ENCODE data around the gene LCE3D.
"Not testable (repeated sequence)": the region's sequence is repeated elsewhere in the genome, so short reads cannot be mapped to it uniquely, and the experiment has no call there.

The LCE3D gene, protein sequence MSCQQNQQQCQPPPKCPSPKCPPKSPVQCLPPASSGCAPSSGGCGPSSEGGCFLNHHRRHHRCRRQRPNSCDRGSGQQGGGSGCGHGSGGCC

DNA sequence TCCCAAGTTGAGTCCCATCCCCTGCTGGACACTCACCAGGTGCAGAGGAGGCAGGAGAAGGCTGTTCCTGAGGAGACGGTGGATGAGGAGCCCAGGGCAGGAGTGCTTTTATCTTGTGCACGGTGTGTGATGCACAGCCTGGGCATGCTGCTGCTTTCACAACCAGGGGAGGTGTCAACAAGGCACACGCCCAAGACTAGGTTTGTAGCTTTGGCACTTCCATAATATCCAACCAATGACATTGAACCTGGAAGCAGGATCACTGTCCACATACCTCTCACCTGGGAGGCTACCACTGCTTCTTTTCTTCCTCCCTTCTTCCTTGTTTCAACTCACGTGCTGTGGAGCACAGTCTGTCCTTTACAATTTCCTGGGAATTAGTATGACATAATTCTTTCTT lies at the start of gene LCE3D:
Gene LCE3D (minus strand): TSS at position 84 of the 400 bp plus-strand sequence. CDS start 580 bp downstream, outside the sequence.
- no peak for DNase-seq (ENCODE audit: low read depth in 2 of 2)

DNA sequence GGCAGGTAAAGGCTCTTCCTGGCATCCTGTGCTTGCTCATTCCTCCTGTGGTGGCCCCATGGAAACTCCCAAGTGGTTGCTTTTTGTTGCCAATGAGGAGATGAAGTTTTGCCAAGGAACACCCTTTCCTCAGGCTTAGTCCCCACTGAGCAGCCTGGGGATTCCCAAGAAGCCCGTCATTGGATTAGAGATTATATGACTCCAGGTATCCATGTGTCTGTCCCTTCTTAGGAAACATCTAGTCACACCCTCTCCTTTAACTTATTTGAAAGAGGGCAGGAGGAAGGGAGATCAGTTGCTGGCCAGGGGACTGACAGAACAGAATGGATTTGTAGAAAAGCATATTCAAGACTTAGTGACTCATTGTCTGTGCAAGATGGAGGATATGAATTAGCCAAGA lies 46.4 kb upstream of the LCE3D start:
- no peak for DNase-seq (ENCODE audit: low read depth in 2 of 2)

DNA sequence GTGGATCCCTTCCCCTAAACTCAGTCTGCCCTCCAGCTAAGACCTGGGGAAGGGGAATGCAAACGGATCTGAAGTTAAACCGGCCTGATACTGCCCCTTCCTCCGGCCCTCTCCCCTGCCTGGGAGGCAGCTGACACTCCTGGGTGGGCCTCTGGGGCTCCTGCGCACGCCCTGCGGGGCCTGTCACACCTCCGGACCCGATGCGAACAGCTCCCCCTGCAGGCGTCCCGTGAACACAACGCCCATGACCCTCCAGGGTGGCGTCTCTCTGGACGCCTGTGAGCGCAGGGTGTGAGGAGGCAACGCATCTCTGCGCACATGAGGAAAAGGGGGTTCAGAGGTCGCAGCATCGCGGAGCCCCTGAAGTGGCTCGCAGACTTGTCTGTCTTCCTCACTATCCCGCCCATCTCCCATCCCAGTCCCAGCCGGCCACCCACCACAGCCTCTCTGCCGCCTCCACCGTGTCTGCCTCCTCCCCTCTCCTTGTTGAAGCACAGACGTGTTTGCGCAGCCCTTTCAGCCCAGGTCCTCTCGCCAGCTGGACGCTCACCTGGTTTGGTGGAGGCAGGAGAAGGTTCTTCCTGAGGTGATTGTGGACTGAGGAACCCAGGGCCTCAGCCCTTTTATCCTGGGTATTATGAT lies 43.0 kb upstream of the LCE3D start:
- DNase-seq (ENCODE audit: low read depth in 2 of 2), result no peak

DNA sequence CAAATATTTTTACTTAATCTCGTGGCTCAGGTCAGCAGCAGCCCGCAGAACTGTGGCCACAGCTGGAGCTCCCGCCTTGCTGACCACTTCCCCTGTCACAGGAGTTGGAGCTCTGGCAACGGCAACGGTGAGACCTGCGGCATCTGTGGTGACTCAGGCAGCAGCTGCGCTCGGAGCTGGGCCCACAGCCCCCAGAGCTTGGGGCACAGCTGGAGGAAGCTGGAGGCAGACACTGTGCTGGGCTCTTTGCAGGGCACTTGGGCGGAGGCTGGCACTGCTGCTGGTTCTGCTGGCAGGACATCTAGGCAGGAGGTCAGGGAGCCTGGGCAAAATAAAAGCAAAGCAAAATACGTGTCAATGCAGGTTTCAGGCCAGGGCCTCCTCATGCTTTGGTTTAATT lies 42.5 kb upstream of the LCE3D start, which contains the start of gene LCE3A:
Gene LCE3A (minus strand): TSS at position 301 of the 400 bp plus-strand sequence. CDS start 0 bp downstream, at position 301.
- no peak for DNase-seq (ENCODE audit: low read depth in 2 of 2)

DNA sequence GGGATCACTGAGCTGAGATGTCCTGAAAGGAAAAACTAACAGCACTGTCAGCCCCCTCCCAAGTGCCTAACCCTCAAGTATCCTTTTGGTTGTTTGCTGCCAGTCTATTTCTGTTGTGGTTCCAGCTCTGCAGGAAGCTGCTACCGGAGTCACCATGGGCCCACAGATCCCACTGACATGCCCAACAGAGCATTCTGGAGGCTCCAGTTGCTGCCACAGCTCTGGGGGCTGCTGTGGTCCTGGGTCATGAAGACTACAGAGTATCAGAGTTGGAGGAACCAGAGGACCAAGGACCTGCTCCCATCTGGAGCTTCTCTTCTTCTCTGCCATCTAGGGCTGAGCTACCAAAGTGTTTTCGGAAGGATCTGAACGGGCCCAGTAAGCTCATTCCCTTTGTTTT lies 41.7 kb upstream of the LCE3D start:
- DNase-seq (ENCODE audit: low read depth in 2 of 2), result no peak

DNA sequence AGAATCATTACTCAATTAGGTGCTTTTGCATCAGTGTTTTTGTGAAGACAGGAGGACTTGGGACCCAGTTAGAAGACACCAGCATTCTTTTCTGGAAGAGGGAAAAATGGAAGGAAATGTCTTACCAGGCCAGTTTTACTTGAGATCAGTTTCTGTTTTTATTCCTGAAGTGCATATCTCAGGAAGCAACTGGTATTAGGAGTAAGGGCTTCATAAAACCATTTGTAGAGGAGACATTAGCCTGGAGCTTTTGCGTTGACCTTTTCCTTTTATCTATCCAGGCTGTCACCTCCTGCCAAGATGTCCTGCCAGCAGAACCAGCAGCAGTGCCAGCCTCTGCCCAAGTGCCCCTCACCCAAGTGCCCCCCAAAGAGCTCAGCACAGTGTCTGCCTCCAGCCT lies 33.2 kb upstream of the LCE3D start, which contains the start of gene LCE3B:
Gene LCE3B (plus strand): TSS at position 301 of the 400 bp plus-strand sequence. CDS start 0 bp downstream, at position 301.
- no peak for DNase-seq (ENCODE audit: low read depth in 2 of 2)

DNA sequence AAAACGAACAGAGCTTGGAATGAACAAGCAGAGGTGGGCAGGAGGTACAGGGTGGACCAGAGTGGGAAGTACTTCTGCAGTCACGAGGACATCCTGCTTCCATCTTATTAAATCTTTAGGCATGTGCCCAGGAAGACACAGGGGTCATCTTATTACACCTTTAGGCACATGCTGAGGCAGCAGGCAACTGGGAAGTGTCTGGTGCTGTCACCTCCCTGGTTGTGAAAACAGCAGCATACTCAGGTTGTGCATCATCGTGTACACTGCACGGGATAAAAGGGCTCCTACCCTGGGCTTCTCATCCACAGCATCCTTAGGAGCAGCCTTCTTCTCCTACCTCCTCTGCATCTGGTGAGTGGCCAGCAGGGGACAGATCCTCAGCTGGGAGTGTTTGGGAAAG lies 19.6 kb upstream of the LCE3D start, which contains the start of gene LCE3C:
Gene LCE3C (plus strand): TSS at position 301 of the 400 bp plus-strand sequence. CDS start 498 bp downstream, outside the sequence.
- DNase-seq (ENCODE audit: low read depth in 2 of 2), result no peak

DNA sequence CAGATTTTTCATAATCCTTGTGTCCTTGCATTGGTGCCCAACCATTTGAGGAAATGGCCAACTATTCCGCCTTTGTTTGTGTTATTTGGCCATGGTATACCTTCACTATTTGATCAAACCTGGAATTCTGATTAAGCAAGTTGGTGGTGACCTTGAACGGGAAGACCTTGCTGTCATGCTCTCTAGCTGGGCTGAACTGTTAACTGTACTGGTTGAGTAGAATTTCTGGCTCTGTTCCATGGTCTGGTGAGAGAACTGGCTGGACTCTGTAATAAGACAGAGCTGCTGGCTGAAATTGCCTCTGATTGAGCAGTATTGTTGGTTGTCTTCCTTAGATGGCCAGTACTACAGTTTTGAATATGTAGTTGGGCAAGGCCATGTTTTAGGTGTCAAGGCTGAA lies 16.7 kb upstream of the LCE3D start:
- DNase-seq (ENCODE audit: low read depth in 2 of 2), result no peak

DNA sequence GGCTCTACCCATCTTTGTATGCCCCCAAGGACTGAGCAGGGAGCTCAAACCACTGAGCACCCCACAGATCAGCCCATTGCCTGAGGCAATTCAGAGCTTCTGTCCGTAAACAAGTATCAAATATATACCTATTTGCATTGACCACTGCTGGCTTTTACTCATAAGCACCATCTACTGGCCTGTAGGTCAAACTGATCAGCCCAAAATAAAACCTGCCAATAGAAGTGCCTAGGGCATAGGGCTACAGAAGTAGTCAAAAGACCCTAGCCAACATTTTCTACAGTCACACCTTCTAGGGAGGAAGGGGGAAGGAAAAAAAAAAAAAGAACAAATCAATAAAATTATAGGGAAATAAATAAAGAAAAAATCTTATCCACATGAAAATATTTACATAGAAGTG lies 5.3 kb upstream of the LCE3D start:
- DNase-seq (ENCODE audit: low read depth in 2 of 2), result no peak

DNA sequence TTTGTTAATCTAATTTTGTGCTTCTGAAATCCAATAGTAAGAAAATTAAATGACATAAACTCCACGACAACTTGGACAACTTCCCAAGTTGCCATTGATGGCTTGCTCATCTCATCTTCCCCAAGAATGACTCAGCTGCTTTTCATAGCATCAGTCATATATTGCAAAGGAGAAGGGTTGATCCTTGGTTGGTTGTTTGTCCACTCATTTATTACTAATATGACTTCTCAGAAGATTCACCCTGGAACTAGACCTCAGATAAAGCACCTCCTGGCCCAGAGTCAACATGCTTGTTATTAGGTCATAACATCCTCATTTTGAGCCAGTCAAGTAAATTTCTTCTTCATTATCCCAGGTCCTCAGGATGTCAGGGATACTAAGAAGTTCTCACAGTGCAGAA lies 2.3 kb upstream of the LCE3D start:
- no peak for DNase-seq (ENCODE audit: low read depth in 2 of 2)

DNA sequence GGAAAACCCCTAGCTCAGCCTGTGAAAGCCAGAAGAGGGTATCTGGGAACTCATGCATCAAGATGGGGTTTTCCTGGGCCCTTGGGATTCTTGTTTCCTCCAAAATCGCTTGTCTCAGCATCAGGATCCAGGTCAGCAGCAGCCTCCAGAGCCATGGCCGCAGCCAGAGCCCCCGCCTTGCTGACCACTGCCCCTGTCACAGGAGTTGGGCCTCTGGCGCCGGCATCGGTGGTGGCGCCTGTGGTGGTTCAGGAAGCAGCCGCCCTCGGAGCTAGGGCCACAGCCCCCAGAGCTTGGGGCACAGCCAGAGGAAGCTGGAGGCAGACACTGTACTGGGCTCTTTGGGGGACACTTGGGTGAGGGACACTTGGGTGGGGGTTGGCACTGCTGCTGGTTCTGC lies 790 bp downstream of the LCE3D start:
- DNase-seq (ENCODE audit: low read depth in 2 of 2), result not testable (repeated sequence)

DNA sequence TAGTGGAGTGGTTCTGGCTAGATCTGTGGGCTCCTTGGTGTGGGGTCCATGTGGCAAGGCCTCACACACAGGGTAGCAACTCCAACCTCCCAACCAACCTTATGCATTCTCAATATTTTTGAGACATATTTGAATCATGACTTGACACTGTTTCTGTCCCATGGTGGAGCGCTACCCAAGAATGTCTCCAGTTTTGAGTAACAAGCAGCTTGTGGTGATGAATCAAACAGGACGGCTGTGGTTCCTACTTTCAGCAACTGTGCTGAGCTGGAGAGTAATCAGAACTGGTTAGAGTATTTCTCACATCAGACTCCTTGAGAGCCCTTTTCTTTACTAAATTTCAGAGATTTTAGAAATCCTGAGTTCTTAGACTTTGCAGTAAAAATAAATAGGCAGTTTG lies 3.1 kb downstream of the LCE3D start:
- no peak for DNase-seq (ENCODE audit: low read depth in 2 of 2)

DNA sequence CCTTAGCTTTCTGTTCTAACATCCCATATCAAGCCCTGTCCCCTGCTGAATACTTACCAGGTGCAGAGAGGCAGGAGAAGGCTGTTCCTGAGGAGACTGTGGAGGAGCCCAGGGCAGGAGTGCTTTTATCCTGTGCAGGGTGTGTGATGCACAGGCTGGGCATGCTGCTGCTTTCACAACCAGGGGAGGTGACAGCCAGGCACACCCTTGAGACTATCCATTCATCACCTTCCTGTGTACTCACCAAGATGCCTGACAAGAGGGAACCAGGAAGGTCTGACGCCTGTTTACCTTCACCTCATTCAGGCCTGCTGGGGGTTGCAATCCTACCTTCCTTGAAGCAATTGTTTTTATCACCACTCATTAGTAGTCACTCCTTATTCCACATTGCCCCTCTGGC lies 13.6 kb downstream of the LCE3D start, which contains the start of gene LCE3E:
Gene LCE3E (minus strand): TSS at position 100 of the 400 bp plus-strand sequence. CDS start 572 bp downstream, outside the sequence.
- no peak for DNase-seq (ENCODE audit: low read depth in 2 of 2)

DNA sequence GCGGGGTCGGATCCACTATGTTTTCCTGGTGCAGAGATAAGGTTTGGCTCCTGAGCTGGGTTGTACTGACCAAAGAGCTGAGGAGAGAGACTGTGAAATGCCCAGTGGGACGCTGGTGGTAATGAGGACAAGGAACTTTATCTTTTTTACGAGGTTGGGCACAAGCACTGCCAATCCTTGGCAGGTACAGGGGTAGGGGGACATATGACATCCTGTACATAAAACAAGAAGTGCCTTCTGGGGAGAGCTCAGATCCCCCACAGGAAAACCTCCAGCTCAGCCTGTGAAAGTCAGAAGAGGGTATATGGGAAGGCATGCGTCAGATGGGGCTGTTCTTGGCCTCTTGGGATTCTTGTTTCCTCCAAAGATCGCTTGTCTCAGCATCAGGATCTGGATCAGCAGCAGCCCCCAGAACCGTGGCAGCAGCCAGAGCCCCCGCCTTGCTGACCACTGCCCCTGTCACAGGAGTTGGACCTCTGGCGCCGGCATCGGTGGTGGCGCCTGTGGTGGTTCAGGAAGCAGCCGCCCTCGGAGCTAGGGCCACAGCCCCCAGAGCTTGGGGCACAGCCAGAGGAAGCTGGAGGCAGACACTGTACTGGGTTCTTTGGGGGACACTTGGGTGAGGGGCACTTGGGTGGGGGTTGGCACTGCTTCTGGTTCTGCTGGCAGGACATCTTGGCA lies 14.6 kb downstream of the LCE3D start:
- no peak for DNase-seq (ENCODE audit: low read depth in 2 of 2)

DNA sequence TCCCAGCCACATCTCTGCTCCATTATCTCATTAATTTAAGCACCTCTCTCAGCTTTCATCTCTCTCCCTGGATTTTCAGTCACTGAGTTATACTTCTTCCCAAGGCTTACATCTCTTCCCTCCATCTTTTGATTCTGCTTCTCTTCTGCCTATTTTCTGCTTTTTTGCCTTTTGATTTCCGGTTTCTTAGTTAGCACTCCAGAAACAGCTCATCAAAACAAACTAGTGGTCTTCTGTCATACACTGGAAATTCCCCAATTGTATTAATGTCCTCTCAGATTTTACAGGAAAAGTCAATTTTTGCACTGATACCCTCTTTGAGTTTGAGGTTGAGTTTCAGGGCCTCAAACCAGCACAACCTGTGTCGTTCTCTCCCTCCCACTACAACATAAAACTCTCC lies 15.2 kb downstream of the LCE3D start:
- DNase-seq (ENCODE audit: low read depth in 2 of 2), result no peak

DNA sequence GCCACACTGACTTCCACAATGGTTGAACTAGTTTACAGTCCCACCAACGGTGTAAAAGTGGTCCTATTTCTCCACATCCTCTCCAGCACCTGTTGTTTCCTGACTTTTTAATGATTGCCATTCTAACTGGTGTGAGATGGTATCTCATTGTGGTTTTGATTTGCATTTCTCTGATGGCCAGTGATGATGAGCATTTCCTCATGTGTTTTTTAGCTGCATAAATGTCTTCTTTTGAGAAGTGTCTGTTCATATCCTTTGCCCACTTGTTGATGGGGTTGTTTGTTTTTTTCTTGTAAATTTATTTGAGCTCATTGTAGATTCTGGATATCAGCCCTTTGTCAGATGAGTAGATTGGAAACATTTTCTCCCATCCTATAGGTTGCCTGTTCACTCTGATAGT lies 32.0 kb downstream of the LCE3D start:
- not testable (repeated sequence) for DNase-seq (ENCODE audit: low read depth in 2 of 2)

DNA sequence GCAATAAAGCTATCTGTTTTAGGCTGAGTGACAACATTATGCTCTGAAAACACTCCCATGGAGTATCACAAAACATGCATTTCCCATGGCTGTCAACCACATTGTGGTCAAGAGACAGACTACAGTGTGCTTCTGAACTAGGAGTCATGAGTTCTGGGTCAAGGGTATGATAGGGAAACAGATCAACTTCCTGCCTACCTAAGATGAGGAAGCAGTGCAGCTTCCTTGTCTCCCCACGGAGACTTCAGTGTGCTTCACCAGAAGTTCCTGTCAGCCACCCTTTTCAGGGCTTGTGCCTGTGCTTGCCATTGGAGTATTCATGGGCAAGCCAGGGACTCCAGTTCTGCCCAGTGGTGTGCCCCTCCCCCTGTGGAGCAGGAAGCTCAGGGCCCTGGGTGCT lies 33.6 kb downstream of the LCE3D start:
- no peak for DNase-seq (ENCODE audit: low read depth in 2 of 2)

DNA sequence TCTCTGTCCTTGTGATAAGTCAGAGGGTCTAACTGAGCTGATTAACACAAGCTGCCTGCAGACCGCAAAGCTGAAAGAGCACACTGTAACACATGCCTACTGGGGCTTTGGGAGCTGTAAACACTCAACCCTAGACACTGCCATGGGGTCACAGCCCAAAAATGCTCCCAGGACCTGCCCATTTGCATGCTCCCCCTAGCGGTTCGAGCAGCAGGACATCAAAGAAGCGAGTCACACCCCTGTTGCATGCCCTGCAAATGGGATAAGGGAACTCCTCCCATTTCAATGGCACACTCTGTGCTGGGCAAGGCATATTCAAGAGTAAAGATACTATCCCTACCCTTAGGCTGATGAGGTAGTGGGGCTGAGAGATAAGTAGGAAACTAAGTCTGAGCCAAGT lies 36.5 kb downstream of the LCE3D start:
- no peak for DNase-seq (ENCODE audit: low read depth in 2 of 2)

DNA sequence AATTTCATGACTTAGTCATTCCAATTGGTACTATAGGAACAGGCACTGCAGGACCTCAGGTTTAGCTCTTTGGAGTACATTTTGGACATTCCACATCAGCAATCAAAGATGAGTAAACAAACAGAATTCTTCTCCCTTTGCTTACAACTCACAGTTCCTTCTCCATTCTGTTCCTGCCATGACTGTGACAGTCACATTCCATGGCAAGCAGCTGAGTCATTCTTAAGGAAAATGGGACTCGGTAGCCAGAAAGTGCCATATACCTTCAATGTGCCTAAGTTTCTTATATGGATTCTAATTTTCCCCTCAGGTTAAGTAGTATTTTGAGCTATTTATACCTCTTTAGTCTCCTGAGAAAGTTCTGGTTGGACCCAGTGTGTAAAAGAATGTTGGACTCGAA lies 40.4 kb downstream of the LCE3D start:
- DNase-seq (ENCODE audit: low read depth in 2 of 2), result no peak

DNA sequence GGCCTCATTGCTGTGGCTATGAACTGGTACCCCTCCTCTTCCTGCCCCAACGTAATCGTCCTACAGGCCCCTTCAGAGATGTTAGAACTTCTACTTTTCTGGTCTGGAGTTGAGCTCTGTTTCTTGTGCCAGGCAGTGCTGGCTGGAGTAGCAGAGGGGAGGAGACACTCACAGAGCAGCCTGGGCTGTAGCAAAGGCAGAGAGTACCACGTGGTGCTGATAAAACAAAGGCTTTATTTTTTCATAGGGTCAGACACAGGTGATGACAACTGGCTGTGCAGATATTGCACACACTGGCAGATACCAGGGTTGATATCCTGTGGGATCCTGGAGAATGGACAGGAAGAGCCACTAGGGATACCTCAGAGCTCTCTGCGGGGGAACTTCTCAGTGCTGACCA lies 42.8 kb downstream of the LCE3D start:
- no peak for DNase-seq (ENCODE audit: low read depth in 2 of 2)

DNA sequence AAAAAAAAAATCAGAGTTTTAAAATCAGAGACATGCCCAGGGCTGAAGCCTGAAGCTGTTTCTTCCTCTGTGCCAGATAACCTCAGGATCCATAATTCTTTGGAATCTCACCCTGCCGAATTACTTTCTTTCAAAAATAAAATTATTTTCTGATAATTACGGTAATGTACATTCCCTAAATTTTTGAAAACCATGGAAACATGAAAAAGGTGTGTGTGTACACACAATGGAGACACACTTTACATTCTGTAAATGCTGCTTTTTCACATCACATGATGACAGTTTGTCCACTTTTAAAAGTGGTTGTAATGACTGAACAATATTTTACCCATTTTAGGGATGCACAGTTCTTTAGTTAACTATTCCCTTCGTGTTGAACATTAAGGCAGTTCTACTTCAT lies 44.5 kb downstream of the LCE3D start:
- DNase-seq (ENCODE audit: low read depth in 2 of 2), result no peak

DNA sequence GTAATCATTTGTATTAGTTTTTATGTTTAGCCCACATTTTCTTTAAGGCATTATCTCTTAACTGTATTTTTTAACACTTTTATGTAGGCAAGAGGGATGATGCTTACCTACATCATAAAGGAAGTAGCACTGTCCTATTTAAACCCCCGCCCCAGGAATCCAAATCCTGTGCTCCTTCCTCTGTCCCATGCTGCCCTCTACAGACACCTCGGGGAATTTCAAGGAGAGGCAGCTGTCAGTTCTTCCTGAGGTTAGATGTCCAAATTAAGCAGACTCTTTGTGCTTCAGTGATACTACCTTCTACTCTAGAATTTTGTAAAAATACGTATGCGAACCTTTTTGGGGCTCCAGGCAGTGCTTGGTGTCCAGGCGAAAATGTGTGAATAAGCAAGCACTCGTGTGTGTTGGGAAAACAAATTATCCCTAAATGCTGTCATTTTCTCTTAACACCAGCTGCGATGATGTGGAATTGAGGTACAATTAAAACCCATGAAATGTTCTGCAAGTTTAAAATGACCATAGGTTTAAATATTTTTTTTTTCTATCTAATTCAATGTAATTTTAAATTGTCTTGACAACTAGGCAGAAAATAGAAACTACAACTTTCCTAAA lies 46.9 kb downstream of the LCE3D start:
- no peak for DNase-seq (ENCODE audit: low read depth in 2 of 2)
